CD4-positive, alpha-beta T cell (primary cell): ENCODE measurements around the gene FBN3. TPM values are rescaled to one million over a fixed set of nuclear protein-coding genes. Genes with fewer than 3 reads are reported as not detected.

Experiments used
- ATAC-seq: fragments of 200-7000 bp; cut with Tn5 transposase; one replicate; pipeline ENCODE4 v1.10.0; 2022; ENCODE audit warnings: mild to moderate bottlenecking; ENCODE audit not compliant: poor library complexity
- CTCF ChIA-PET: fragments of 350-600 bp; sonication (Branson Sonifier 250); formaldehyde crosslinking; loops from one replicate; lab custom pipeline; 2021; ENCODE audit warnings: antibody characterized with exemption, inconsistent platforms; lab: Charles Lee
- POLR2A ChIA-PET: fragments of 350-600 bp; sonication (Branson Sonifier 250); formaldehyde crosslinking; loops from one replicate; lab custom pipeline; 2021; ENCODE audit warnings: antibody characterized with exemption, inconsistent platforms; lab: Charles Lee
- DNase-seq, 14 experiments: peaks; one replicate each; pipeline ENCODE4 v3.0.0-alpha.2; 2013 to 2020; ENCODE audit warnings: mixed read lengths in 2 of 14
- H3K27ac ChIP-seq, 2 donors: one replicate each; pipeline versions ENCODE4 v1.5.1 to v1.7.0; 2013; ENCODE audit warnings: low read length in 2 of 2, low read depth in 1 of 2, mild to moderate bottlenecking in 1 of 2
- H3K27me3 ChIP-seq, 2 experiments: 1 replicate in 1 of 2; 2 replicates in 1 of 2; pipeline versions ENCODE4 v1.6.1 to v1.7.0; 2013; ENCODE audit warnings: low read length in 2 of 2, control low read depth in 1 of 2, mild to moderate bottlenecking in 1 of 2, moderate library complexity in 1 of 2; ENCODE audit not compliant: insufficient read depth in 2 of 2, control insufficient read depth in 1 of 2
- H3K36me3 ChIP-seq: one replicate; pipeline ENCODE4 v1.6.1; 2013; ENCODE audit warnings: low read length, control low read depth; ENCODE audit not compliant: insufficient read depth
- H3K4me1 ChIP-seq: one replicate; pipeline ENCODE4 v1.6.1; 2013; ENCODE audit warnings: low read length, control low read depth; ENCODE audit not compliant: insufficient read depth
- H3K4me3 ChIP-seq: one replicate; pipeline ENCODE4 v1.5.1; 2013; ENCODE audit warnings: mild to moderate bottlenecking, low read length, moderate library complexity
- H3K9me3 ChIP-seq, 2 experiments: 1 replicate in 1 of 2; 2 replicates in 1 of 2; pipeline versions ENCODE4 v1.6.1 to v1.7.0; 2013; ENCODE audit warnings: low read length in 2 of 2, mild to moderate bottlenecking in 2 of 2, control low read depth in 1 of 2, moderate library complexity in 1 of 2; ENCODE audit not compliant: control insufficient read depth in 1 of 2, insufficient read depth in 1 of 2
- H3K27ac Mint-ChIP-seq: one replicate; pipeline ENCODE4 v1.8.0; 2020; ENCODE audit warnings: mixed read lengths
- H3K27me3 Mint-ChIP-seq: one replicate; pipeline ENCODE4 v1.8.0; 2021; ENCODE audit warnings: mixed read lengths
- H3K36me3 Mint-ChIP-seq: one replicate; pipeline ENCODE4 v1.8.0; 2021; ENCODE audit warnings: low read depth, mixed read lengths
- H3K4me1 Mint-ChIP-seq: one replicate; pipeline ENCODE4 v1.8.0; 2021; ENCODE audit warnings: low read depth, mixed read lengths
- H3K4me3 Mint-ChIP-seq: one replicate; pipeline ENCODE4 v1.8.0; 2020; ENCODE audit warnings: mild to moderate bottlenecking, mixed read lengths
- H3K9me3 Mint-ChIP-seq: one replicate; pipeline ENCODE4 v1.8.0; 2020; ENCODE audit warnings: mixed read lengths
- CTCF ChIP-seq: fragments of 200-600 bp; IDR thresholded peaks from one replicate; pipeline ENCODE4 v1.8.0; 2022; ENCODE audit warnings: antibody characterized with exemption, mild to moderate bottlenecking
- intact Hi-C, 2 experiments: fragments of 100-400 bp; cut with DNase I in 1 of 2; cut with micrococcal nuclease in 1 of 2; formaldehyde crosslinking; loops; one replicate each; pipeline versions ENCODE4 v1.15.1 to v1.9.0; 2023 to 2025; cut with DNase I, micrococcal nuclease
- total RNA-seq, 174 experiments: library from RNA in 2 of 174; stranded (reverse) in 2 of 174; gene quantifications; one replicate each; pipeline ENCODE4 v1.2.3 and lab custom pipeline; 2021 to 2026

Gene FBN3
- total RNA-seq, 2 experiments from 2014 or later: not detected

DNA sequence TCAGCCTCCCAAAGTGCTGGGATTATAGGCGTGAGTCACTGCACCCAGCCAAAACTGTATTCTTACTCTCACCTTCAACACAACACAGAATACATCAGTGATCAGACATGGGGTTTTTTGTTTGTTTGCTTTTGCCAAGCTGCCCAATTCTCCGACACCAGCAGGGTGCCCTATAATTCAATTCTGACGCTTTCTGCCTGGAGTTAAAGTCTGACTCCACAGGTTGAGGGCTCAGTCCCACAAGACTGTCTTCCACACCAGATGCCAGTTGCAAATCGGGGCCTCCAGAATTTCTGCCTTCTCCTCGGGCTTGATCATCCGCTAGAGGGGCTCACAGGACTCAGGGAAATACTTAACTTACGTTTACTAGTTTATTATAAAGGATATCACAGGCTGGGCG lies 22.1 kb downstream of the FBN3 start:
- H3K4me3 Mint-ChIP-seq: no peak overlapping the region
- H3K36me3 Mint-ChIP-seq: no peaks in the 10 kb centered on the region
- H3K9me3 ChIP-seq: no peaks in the 10 kb centered on the region
- DNase-seq: no peak
- H3K27me3 Mint-ChIP-seq: peaks cover 4% of the 10 kb centered on the region
- no peaks in the 10 kb centered on the region for H3K4me1 Mint-ChIP-seq
- POLR2A ChIA-PET: no interaction called here
- no peak overlapping the region for H3K27ac ChIP-seq
- H3K4me3 ChIP-seq: no peak overlapping the region
- H3K9me3 Mint-ChIP-seq: no peaks in the 10 kb centered on the region
- no peaks in the 10 kb centered on the region for H3K27me3 ChIP-seq
- no peak overlapping the region for H3K27ac Mint-ChIP-seq
- CTCF ChIA-PET: no interaction called here
- intact Hi-C loops: no loop called here
- H3K36me3 ChIP-seq: no peaks in the 10 kb centered on the region
- TF ChIP-seq CTCF: no peak
- ATAC-seq: no peak
- no peaks in the 10 kb centered on the region for H3K4me1 ChIP-seq

DNA sequence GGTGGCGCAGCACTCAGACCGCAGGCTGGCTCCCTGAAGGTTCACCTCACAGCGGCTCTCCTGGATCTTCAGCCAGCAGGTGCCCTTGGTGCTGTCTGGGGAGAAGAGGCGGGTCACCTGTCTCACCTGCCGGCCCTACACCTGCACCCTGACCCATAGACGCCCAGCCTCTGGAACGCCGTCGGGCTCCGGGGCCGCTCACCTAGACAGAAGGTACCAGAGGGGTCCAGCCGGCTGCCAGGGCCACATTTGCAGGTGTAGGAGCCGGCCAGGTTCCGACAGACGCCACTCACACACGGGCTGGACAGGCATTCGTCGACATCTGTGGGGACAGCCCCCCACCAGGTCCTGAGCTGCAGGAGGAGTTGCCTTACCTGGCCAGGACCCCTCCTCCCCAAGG lies 22.9 kb downstream of the FBN3 start:
- TF ChIP-seq CTCF: no peak
- no peak for ATAC-seq
- peaks cover 4% of the 10 kb centered on the region for H3K27me3 Mint-ChIP-seq
- no peaks in the 10 kb centered on the region for H3K36me3 Mint-ChIP-seq
- H3K4me1 ChIP-seq: no peaks in the 10 kb centered on the region
- intact Hi-C loops: no loop called here
- H3K9me3 ChIP-seq: no peaks in the 10 kb centered on the region
- no peaks in the 10 kb centered on the region for H3K9me3 Mint-ChIP-seq
- no peak overlapping the region for H3K27ac Mint-ChIP-seq
- H3K4me1 Mint-ChIP-seq: no peaks in the 10 kb centered on the region
- ChIA-PET POLR2A (no interaction called here), CTCF (no interaction called here)
- H3K27me3 ChIP-seq: no peaks in the 10 kb centered on the region
- no peak overlapping the region for H3K4me3 Mint-ChIP-seq
- no peak overlapping the region for H3K4me3 ChIP-seq
- no peak for DNase-seq
- H3K27ac ChIP-seq: no peak overlapping the region
- no peaks in the 10 kb centered on the region for H3K36me3 ChIP-seq

DNA sequence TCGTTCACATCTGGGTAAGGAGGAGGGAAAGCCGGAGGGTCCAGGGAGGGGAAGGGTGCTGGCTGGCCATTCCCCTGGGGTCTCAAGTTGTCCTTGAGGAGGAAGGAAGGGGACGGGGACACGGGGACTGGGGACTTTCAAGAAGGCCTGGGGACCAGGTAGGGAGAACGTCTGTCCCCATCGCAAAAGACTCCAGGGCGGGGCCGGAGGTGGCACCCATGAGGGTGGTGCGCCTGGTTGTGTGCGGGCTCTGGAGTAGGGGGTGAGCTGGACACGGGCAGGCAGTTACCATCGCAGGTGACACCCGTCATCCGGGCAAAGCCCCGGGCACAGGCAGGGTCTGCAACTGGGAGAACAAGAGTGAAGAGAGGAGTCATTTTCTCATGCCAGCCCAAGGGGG lies 23.4 kb downstream of the FBN3 start:
- H3K36me3 Mint-ChIP-seq: no peaks in the 10 kb centered on the region

More for the DNA sequence above, 23.4 kb downstream of the FBN3 start:
- Histone ChIP-seq H3K36me3 (no peaks in the 10 kb centered on the region), H3K27me3 (no peaks in the 10 kb centered on the region), H3K27ac (no peak overlapping the region), H3K4me1 (no peaks in the 10 kb centered on the region), H3K4me3 (no peak overlapping the region), H3K9me3 (peaks cover 0 to 4% of the 10 kb centered on the region in 2 experiments)
- ChIA-PET POLR2A (no interaction called here), CTCF (no interaction called here)
- H3K4me1 Mint-ChIP-seq: no peaks in the 10 kb centered on the region
- ATAC-seq (no peak), DNase-seq (no peak)
- no peak overlapping the region for H3K4me3 Mint-ChIP-seq
- no peaks in the 10 kb centered on the region for H3K9me3 Mint-ChIP-seq
- intact Hi-C loops: no loop called here
- no peak overlapping the region for H3K27ac Mint-ChIP-seq
- no peak for TF ChIP-seq CTCF
- H3K27me3 Mint-ChIP-seq: peaks cover 4% of the 10 kb centered on the region
